Spleen (tissue), 7 donors: ENCODE results near the gene OR3A2.

Experiments used
- CTCF ChIP-seq, 11 experiments: fragments of 200-600 bp in 7 of 11; fragments of 450-650 bp in 4 of 11; sonication (generic) in 4 of 11; IDR thresholded peaks in 8 of 11; conservative IDR thresholded peaks in 3 of 11; 1 replicate in 7 of 11; 2 replicates in 4 of 11; pipeline versions ENCODE4 v1.4.0 to v1.8.0; 2016 to 2021; ENCODE audit warnings: antibody characterized with exemption in 11 of 11, inconsistent platforms in 4 of 11, mild to moderate bottlenecking in 1 of 11
- POLR2A ChIP-seq, 3 donors: fragments of 450-650 bp; IDR thresholded peaks; one replicate each; pipeline ENCODE4 v1.5.1; 2017; ENCODE audit warnings: antibody characterized with exemption in 3 of 3, mild to moderate bottlenecking in 1 of 3
- donor health status: DM: no; HTN: no; CAD: no; lungs with moderate emphysema.
- donor health status: DM: no; HTN: no; CAD: no.
- donor health status: DM: no; HTN: no; CAD: no.

DNA sequence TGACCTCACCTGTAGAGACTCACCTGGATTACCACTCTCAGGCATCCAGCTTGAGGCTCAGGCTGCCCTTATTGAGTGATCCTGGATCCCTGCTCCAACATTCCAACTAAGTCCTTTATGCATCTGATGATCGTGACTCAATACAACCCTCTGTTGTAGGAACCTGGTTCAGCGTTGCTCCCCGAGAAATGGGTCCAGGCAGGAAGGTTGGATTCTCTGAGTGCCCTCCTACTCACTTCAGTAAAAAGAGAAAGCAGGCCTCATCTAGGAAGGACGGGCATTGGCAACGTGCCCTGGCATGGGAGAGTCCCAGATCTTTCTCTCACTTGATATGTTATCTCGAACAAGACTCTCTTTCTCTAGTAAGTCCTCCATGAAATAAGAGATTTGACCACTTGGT, 87.8 kb downstream of the OR3A2 start, which contains the start of gene OR3A1:
- TF ChIP-seq CTCF (IDR thresholded peaks at IDR 0.05 in 8 of 11, conservative IDR thresholded peaks at IDR 0.05 in 3 of 11) (no peak), POLR2A (IDR thresholded peaks at IDR 0.05) (no peak)
